Motor neuron (in vitro differentiated cells): ENCODE measurements around the gene FAM180A. TPM values are rescaled to one million over a fixed set of nuclear protein-coding genes. Genes with fewer than 3 reads are reported as not detected.

Source experiments
- ATAC-seq, 8 experiments: fragments of 200-7000 bp; cut with Tn5 transposase; replicated peaks in 6 of 8; 2 replicates each; pipeline ENCODE4 v1.8.0; 2021; ENCODE audit warnings: mild to moderate bottlenecking in 8 of 8, moderate library complexity in 8 of 8
- H3K27ac ChIP-seq, 2 donors: fragments of 250-450 bp; sonication (Bioruptor Pico); 2 replicates each; pipeline ENCODE4 v1.9.0; 2021; ENCODE audit warnings: antibody characterized with exemption in 2 of 2, mild to moderate bottlenecking in 2 of 2, moderate library complexity in 1 of 2
- H3K4me1 ChIP-seq, 2 donors: fragments of 250-450 bp; sonication (Bioruptor Pico); replicated peaks in 1 of 2; 2 replicates each; pipeline ENCODE4 v1.6.1; 2021; ENCODE audit warnings: antibody characterized with exemption in 2 of 2, mild to moderate bottlenecking in 2 of 2, moderate library complexity in 1 of 2
- H3K4me3 ChIP-seq, 5 donors: fragments of 250-450 bp; sonication (Bioruptor Pico); 2 replicates each; pipeline ENCODE4 v1.9.0; 2021; ENCODE audit warnings: antibody characterized with exemption in 5 of 5, mild to moderate bottlenecking in 5 of 5, moderate library complexity in 4 of 5
- WGBS, 10 experiments: fragments of 450-650 bp; shearing (Covaris generic); methylation state at CpG; one replicate each; pipeline ENCODE4 v1.0.0; 2022; 5-methylcytosine and 5-hydroxymethylcytosine counted together
- in situ Hi-C, 9 experiments: fragments of 400-800 bp; cut with MboI; loops; one replicate each; pipeline ENCODE4 v1.15.0; 2021; ENCODE audit warnings: low sequenced_read_pairs in 9 of 9, low pct_unique_long_range_greater_than_20kb in 2 of 9; ENCODE audit not compliant: unreplicated experiment in 9 of 9
- total RNA-seq, 8 experiments: library from RNA; unstranded; fragments of 300-600 nt; gene quantifications; 2 replicates each; pipeline versions ENCODE4 v1.2.3 to v1.2.4, GENCODE V29; 2022

FAM180A gene
- total RNA-seq, 8 experiments from 2014 or later = 0.13 to 11.3 (median 0.30) TPM; not detected in 4

DNA sequence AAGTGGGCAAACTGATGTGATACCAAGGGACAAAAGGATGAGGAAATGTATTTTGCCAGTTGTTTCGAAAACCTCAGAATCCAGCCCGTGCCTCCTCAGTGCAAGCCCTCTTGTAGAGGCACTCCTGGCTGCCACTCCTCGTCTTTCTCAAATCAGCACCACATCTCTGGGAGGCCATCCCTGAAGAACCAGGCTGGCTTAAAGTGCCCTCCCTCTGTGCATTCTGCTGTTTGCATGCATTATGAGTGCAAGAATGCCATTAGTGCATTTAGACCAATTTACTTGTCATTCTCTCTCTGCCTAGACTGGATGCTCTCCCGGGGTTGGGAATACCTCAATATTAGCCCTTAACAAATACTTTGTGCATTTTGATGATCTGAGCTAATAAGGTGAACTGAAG is 19.9 kb upstream of the FAM180A start:
- in situ Hi-C loops = no loop called here
- no peaks in the 10 kb centered on the region for H3K4me1 ChIP-seq
- no peak overlapping the region for H3K4me3 ChIP-seq
- 0 to 87% (median 58%) methylated on average over 1 to 3 of the region's 4 CpGs; no CpG with 5 or more reads in 4 of the 10 experiments for WGBS, 10 experiments
- ATAC-seq = peak in 3 of 8 experiments; percentile 16 to 56 (median 43)
- H3K27ac ChIP-seq = no peak overlapping the region

DNA sequence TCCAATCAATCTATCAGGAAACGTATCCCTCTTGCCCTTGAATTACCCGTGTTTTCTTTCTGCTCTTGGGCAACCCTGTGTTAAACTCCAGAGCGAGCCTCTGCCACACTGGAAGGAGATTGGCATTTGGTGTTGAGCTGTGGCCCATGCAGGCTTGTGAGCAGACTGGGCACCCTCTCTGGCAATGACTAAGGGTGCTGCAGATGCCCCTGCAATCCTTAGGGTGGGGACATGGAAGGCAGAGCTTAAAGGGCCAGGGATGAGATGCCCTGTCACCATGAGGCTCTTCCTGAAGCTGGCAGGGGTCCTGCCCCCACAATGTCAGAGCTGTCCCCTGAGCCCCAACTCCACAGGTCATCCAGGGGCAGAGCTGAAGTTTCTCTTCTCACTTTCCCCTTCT is 19.5 kb upstream of the FAM180A start:
- in situ Hi-C loops = no loop called here
- no peak overlapping the region for H3K4me3 ChIP-seq
- no peak overlapping the region for H3K27ac ChIP-seq
- H3K4me1 ChIP-seq = no peaks in the 10 kb centered on the region
- no peak for ATAC-seq
- WGBS, 10 experiments = 40 to 93% (median 75%) methylated on average over 1 to 3 of the region's 3 CpGs; no CpG with 5 or more reads in 5 of the 10 experiments

DNA sequence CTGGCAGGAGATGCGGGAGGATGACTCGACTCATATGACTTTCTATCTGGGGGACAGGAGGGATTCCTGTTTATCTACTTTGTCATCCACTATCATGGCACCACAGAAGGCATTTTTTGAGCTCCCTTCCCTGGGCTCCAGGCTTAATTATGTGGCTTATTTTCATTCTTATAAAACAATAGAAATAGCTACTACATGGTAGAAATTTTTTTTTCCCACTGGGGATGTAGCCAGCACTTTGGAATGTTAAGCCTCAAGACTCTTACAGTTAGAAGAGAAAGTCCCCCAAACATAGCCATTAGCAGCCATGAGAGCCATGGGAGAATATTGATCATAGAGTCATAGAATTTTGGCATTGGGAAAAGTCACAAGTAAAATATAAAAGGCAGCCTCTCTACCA is 14.6 kb upstream of the FAM180A start:
- no peak overlapping the region for H3K4me3 ChIP-seq
- WGBS, 10 experiments = 83 to 100% (median 92%) methylated on average over 2 of the region's 2 CpGs; no CpG with 5 or more reads in 5 of the 10 experiments
- in situ Hi-C loops = no loop called here
- ATAC-seq = no peak
- H3K4me1 ChIP-seq = no peaks in the 10 kb centered on the region
- H3K27ac ChIP-seq = no peak overlapping the region

DNA sequence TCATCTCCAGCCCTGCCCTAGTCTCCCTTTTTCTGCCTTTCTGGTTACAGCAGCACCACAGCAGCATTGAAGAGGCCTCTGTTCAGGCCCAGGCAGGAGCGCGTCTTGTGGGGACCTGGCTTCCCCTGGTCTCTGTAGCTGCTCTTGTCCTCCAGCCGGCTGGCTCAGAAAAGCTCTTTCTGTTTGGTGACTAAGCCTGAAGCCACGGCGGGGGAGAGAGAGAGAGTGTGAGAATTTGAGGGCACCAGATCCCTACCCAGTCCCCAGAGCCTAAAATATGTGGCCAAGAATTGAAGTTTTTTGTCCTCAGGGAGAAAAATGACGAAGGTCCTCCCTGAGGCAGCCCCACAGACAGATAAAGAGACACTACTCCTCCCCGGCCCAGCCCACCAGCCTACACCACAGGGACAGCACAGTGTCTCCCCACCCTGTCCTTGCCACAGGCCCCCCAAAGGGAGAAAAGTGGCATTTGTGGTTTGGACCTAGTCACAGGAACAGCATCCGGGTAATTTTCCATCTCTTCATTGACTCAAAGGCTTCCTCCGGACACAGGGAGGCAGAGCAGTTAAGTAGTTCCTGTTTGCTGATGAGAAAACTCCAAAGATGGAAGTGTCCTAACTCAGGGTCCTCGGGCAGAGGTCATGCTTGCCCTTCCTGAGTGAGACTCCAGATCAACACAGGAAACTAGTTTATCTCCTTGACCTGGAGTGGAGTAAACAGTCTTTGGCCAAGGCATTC is 13.3 kb upstream of the FAM180A start:
- no peak overlapping the region for H3K4me3 ChIP-seq
- ATAC-seq = peak in 1 of 8 experiments; percentile 23
- no peaks in the 10 kb centered on the region for H3K4me1 ChIP-seq
- in situ Hi-C loops = no loop called here
- WGBS, 10 experiments = 10 to 100% (median 76%) methylated on average over 1 to 4 of the region's 10 CpGs; no CpG with 5 or more reads in 3 of the 10 experiments
- no peak overlapping the region for H3K27ac ChIP-seq

DNA sequence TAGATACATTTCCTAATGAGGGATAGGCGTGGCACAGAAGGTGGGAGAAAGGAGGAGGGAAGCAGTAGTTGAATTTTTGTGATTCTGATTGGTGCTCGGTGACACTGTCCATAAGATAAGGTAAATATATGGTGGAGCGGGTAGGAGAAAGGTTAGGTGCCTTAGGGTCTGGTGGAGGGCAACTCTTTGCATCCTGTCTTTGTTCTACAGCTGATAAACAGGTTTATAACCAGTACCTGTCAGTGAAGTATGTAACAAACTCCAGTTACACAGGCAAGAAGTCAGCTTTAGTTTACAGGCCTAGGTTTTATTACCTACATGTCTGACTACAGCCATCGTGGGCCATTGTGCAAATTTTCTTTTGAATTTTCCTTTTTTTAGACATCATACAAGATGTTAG is 10.9 kb upstream of the FAM180A start:
- Histone ChIP-seq H3K27ac (no peak overlapping the region), H3K4me1 (no peaks in the 10 kb centered on the region), H3K4me3 (no peak overlapping the region)
- no peak for ATAC-seq
- in situ Hi-C loops = no loop called here
- WGBS, 10 experiments = 72 to 100% (median 89%) methylated on average over 1 to 4 of the region's 4 CpGs

DNA sequence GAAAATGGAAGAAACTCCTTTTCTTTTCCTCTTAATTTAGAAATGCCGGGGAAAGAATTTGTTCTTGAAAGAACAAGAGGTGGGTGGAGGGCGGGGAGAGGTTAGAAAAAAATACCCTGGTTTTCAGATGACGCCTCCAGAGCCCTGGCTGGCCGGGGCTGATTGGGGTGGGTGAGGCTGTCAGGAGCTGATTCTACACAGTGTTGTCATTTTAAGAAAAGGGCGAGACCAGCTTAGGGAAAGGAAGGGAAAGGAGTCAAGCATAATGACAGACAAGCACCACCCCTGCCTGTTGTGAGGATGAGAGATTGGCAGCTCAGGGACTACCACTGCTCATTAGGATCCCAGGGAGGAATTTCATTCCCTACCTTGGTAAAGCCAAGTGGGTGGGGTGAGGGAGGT is 9.9 kb upstream of the FAM180A start:
- H3K27ac ChIP-seq = no peak overlapping the region
- no peaks in the 10 kb centered on the region for H3K4me1 ChIP-seq
- in situ Hi-C loops = no loop called here
- peak in 3 of 8 experiments; percentile 66 to 89 (median 85) for ATAC-seq
- H3K4me3 ChIP-seq = no peak overlapping the region
- WGBS, 10 experiments = 0 to 81% (median 40%) methylated on average over 1 to 4 of the region's 5 CpGs; no CpG with 5 or more reads in 3 of the 10 experiments

DNA sequence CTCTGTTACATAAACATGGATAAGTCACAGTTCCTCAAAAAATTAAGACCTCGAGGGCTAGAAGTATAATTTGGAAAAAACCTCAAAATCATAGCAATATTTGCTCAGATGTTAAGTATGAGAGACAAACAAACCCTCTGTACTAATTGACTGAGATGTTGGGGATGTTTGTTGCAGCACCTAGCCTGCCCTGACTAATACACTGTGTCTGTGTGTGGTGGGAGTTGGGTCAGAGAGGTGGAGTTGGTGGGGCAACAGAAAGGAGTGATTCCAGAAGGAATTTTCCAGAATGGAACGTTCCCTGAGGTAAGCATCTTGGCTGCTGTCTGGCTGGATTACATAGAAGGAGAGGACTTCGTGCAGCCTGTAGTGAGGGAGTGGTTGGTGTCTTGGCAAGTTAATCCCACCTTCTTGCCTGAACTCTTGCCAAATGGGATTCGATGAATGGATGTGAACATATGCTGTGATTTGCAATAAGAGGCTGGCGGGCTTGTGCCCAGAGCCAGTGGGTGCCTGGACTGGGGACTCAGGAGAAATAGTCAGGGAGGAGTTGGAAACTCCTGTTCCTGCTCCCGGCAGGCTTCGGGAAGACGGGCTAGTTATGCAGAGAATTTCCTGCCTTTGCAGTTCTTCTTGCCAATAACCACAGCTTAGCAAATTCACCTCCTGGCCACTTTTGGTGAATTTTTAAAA is 9.3 kb upstream of the FAM180A start:
- no peak overlapping the region for H3K4me3 ChIP-seq

DNA sequence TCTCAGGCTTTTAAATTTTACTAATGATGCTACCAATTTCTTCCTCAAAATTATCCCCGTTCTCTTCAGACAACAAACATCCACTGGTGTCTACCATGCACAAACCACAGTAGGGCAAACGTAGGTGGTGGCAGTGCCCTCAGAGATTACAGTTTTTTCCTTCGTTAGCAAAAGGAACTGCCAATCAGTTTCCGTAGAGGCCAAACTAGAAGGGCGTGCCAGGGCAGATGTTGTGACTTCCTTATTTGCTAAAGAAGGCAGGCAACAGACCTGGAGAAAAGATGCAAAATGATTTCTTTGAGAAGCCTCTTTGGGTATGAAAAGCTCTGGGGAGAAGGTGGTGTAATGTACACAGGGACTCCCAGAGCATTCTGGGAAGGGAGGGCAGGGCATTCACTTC is 7.6 kb upstream of the FAM180A start:
- in situ Hi-C loops = no loop called here
- WGBS, 10 experiments = 50 to 100% (median 80%) methylated on average over 1 to 5 of the region's 5 CpGs; no CpG with 5 or more reads in 1 of the 10 experiments
- Histone ChIP-seq H3K4me3 (no peak overlapping the region), H3K27ac (no peak overlapping the region), H3K4me1 (no peaks in the 10 kb centered on the region)
- ATAC-seq = no peak

More for the DNA sequence above, 9.3 kb upstream of the FAM180A start:
- 4 to 100% (median 50%) methylated on average over 1 to 6 of the region's 8 CpGs for WGBS, 10 experiments
- no peak overlapping the region for H3K27ac ChIP-seq
- in situ Hi-C loops = no loop called here
- no peaks in the 10 kb centered on the region for H3K4me1 ChIP-seq
- ATAC-seq = peak in 3 of 8 experiments; percentile 66 to 90 (median 73)

DNA sequence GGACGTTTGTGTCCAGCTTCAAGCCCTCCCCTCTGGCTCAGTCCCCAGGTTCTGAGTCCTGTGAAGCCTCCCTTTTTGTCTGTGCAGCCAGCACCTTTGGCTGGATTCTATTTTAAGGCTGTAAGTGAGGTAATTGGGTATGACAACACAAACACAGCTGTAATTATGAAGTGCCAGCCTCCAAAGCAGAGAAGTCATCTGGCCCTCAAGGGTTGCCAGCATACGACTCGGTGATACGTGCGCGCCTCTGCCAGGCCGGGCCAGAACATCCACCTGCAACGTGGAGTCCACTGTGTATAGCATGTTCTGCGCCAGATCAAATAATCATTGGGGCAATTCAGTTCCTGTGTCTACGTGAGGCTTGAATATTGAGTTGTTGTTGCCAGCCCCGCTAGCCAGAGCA is 6.7 kb upstream of the FAM180A start:
- Histone ChIP-seq H3K27ac (no peak overlapping the region), H3K4me1 (no peaks in the 10 kb centered on the region), H3K4me3 (no peak overlapping the region)
- WGBS, 10 experiments = 0 to 100% (median 78%) methylated on average over 1 to 7 of the region's 11 CpGs; no CpG with 5 or more reads in 2 of the 10 experiments
- in situ Hi-C loops = no loop called here
- no peak for ATAC-seq

DNA sequence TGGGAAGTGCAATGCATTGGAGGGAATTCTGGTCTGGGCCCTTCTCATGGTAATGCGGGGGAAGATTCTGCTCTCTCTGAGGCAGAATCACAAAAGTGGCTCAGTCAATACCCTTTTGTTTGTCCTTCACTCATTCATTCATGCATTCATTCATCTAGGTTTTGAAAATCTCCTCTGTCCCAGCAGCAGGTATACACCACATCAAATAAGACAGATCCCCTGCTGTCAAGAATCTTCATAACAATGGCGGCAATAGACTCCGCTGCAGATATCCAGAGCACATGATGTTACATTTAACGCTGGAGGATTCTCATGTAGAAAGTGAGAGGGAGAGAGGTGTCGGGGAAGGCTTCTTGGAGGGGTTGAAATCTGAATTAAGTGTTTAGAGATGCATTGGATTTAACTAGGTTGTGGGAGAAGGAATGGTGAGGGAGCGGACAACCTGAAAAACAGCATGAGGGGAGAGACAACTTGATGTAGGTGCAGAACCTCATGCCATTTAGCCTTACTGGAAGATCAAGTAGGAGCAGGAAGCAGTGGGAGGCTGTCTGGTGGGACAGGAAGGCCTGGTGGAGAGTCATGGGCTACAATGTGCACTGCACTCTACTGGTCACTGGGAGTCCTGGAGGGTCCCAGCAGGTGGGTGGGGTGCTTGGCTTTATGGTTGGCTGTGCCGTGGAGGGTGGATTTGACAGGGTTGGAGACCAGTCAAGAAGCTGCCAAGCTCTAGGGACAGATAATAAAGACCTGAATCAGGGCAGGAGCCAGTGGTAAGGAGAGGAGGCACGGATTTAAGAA is 5.2 kb upstream of the FAM180A start:
- in situ Hi-C loops = no loop called here
- no peak overlapping the region for H3K4me3 ChIP-seq
- ATAC-seq = no peak
- H3K4me1 ChIP-seq = no peaks in the 10 kb centered on the region
- 73 to 100% (median 88%) methylated on average over 1 to 8 of the region's 8 CpGs; no CpG with 5 or more reads in 1 of the 10 experiments for WGBS, 10 experiments
- H3K27ac ChIP-seq = no peak overlapping the region

DNA sequence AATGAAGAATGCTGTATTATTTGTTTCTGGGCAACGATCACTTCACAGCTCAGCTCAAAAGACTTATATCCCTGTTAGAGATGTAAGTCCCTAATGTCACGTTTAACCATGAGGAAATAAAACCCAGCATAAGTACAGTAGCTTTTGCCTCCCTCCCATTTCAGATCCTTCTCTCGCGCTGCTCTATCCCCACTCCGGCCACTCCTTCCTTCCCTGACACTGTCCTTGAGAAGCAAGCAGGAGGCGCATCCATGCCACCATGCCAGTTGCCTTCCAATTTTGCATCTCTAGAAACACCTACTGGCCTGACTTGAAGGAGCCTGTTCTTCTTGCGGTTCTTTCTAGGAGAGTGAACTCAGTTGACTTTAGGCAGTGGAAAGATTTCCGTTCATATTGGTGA is 1.2 kb downstream of the FAM180A start:
- no peak overlapping the region for H3K27ac ChIP-seq
- 0 to 100% (median 94%) methylated on average over 1 to 7 of the region's 8 CpGs for WGBS, 10 experiments
- no peaks in the 10 kb centered on the region for H3K4me1 ChIP-seq
- in situ Hi-C loops = no loop called here
- H3K4me3 ChIP-seq = no peak overlapping the region
- ATAC-seq = no peak

DNA sequence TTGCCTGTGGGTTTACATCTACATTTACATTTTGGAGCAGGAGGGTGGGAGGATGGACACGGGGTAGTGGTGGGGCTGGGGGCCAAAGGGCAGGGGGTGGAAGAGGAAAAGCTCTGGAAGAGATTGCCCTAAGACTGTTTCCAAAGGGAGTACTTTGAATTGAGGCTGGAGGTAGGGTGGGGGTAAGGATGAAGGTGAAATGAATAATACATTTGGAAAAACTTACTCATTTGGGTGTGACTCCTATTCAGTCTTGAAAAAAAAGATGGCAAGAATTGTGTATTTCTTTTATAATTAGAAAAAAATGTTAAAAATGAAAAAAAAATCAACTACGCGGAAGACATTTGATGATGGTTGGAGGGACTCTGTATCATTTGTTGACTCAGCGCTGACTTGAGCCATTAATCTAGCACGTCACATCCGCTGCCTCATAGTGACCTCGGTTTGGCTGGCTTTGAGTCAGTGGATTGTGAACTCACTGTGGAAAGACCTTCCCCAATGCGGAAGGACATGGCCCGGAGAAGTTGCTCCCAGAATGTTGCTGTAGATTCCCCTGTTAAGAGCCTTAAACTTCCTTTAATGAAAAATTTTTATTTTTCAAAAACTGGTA is 2.8 kb downstream of the FAM180A start:
- in situ Hi-C loops = no loop called here
- no peaks in the 10 kb centered on the region for H3K4me1 ChIP-seq
- no peak overlapping the region for H3K27ac ChIP-seq
- ATAC-seq = peak in 5 of 8 experiments; percentile 55 to 90 (median 64)
- H3K4me3 ChIP-seq = no peak overlapping the region
- 4 to 92% (median 84%) methylated on average over 3 to 8 of the region's 9 CpGs for WGBS, 10 experiments
